HG02885 (cell line): ENCODE results near the gene PCDHGA1.
"Not testable (repeated sequence)": the region's sequence is repeated elsewhere in the genome, so short reads cannot be mapped to it uniquely, and the experiment has no call there.

Source experiments
- ATAC-seq: cut with Tn5 transposase; IDR thresholded peaks from one replicate; pipeline ENCODE4 v1.9.1; 2021; ENCODE audit warnings: mild to moderate bottlenecking; ENCODE audit not compliant: unreplicated experiment, poor library complexity

Gene PCDHGA1

DNA sequence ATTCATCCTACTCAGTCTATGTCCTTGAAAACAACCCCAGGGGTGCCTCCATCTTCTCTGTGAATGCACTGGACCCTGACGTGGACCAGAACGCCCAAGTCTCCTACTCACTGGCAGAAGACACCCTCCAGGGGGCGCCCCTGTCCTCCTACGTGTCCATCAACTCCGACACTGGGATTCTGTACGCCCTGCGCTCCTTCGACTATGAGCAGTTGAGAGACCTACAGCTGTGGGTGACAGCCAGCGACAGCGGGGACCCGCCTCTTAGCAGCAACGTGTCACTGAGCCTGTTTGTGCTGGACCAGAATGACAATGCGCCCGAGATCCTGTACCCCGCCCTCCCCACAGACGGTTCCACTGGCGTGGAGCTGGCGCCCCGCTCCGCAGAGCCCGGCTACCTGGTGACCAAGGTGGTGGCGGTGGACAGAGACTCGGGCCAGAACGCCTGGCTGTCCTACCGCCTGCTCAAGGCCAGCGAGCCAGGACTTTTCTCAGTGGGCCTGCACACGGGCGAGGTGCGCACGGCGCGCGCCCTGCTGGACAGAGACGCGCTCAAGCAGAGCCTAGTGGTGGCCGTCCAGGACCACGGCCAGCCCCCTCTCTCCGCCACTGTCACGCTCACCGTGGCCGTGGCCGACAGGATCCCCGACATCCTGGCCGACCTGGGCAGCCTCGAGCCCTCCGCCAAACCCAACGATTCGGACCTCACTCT lies 45.3 kb downstream of the PCDHGA1 start:
- ATAC-seq, result not testable (repeated sequence)

DNA sequence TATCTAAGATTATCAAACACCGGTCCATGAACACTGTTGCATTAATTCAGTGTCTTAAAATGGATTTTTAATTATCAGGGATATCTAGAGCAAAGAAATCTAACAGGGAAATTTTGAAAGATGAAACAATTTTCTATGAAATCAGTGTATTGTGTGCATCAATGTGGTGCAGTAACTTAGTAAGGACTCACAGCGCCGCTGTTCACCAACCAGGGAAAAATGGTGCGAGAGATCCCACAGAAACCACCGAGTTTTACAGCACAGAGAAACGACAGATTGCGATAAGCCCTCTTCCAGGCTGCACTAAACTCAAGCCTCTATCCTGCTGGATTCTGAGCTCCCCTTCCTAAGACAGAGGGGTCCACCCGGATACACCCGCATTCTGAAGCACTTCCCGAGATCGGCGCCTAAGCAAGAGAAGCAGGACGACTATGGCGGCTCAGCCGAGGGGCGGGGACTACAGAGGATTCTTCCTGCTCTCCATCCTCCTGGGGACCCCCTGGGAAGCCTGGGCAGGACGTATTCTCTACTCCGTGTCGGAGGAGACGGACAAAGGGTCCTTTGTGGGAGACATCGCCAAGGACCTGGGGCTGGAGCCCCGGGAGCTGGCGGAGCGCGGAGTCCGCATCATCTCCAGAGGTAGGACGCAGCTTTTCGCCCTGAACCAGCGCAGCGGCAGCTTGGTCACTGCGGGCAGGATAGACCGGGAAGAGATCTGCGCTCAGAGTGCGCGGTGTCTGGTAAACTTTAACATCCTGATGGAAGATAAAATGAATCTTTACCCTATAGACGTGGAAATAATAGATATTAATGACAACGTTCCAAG lies 52.4 kb downstream of the PCDHGA1 start, which contains the start of gene PCDHGA7:
Gene PCDHGA7 (plus strand): TSS at position 274 of the 826 bp plus-strand sequence. CDS start 158 bp downstream, at position 432.
- peak; percentile 85 for ATAC-seq

DNA sequence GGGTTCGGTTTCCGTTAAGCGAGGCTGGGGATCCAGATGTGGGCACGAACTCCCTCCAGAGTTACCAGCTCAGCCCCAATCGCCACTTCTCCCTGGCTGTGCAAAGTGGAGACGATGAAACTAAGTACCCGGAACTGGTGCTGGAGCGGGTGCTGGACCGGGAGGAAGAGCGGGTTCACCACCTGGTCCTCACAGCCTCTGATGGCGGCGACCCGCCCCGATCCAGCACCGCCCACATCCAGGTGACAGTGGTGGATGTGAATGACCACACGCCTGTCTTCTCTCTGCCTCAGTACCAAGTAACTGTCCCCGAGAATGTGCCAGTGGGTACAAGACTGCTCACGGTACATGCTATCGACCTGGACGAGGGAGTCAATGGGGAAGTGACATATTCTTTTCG lies 53.0 kb downstream of the PCDHGA1 start:
- no peak for ATAC-seq

DNA sequence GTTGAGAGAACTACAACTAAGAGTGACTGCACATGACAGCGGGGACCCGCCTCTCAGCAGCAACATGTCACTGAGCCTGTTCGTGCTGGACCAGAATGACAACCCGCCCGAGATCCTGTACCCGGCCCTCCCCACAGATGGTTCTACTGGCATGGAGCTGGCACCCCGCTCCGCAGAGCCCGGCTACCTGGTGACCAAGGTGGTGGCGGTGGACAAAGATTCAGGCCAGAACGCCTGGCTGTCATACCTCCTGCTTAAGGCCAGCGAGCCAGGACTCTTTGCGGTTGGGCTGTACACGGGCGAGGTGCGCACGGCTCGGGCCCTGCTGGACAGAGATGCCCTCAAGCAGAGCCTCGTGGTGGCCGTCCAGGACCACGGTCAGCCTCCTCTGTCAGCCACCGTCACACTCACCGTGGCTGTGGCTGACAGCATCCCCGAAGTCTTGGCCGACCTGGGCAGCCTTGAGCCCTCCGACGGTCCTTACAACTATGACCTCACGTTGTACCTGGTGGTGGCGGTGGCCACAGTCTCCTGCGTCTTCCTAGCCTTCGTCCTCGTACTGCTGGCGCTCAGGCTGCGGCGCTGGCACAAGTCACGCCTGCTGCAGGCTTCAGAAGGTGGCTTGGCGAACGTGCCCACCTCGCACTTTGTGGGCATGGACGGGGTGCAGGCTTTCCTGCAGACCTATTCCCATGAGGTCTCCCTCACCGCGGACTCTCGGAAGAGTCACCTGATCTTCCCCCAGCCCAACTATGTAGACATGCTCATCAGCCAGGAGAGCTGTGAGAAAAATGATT lies 54.4 kb downstream of the PCDHGA1 start:
- ATAC-seq, result no peak

DNA sequence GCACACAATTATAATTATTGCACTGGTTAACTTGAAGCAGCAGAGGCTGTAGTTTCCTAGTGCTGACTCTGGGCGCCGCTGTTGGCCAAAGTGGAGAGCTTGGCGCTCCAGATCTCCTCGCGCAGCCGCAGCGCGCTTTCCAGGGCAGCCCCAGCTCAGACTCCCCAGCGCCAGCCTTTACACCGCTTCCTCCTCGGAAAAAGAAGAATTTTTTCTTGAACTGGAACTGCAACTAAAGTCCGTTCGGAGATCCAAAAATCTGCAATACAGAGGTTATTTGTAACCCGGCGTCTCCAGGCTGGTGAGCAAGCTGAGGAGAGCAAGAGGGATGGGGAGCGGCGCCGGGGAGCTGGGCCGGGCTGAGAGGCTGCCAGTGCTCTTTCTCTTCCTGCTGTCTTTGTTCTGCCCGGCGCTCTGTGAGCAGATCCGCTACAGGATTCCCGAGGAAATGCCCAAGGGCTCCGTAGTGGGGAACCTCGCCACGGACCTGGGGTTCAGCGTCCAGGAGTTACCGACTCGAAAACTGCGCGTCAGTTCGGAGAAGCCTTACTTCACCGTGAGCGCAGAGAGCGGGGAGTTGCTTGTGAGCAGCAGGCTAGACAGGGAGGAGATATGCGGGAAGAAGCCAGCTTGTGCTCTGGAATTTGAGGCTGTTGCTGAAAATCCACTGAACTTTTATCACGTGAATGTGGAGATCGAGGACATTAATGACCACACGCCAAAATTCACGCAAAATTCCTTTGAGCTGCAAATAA lies 57.4 kb downstream of the PCDHGA1 start, which contains the start of gene PCDHGB4:
Gene PCDHGB4 (plus strand): TSS at position 142 of the 755 bp plus-strand sequence. CDS start 187 bp downstream, at position 329.
- ATAC-seq, result peak; percentile 79

DNA sequence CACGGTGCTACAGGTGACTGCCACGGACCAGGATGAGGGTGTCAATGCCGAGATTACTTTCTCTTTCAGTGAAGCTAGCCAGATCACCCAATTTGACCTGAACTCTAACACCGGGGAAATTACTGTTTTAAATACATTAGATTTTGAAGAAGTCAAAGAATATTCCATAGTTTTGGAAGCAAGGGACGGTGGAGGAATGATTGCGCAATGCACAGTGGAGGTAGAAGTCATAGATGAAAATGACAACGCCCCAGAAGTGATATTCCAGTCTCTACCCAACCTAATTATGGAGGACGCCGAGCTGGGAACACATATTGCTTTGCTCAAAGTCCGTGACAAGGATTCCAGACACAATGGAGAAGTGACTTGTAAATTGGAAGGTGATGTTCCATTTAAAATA lies 58.3 kb downstream of the PCDHGA1 start:
- ATAC-seq, result no peak

DNA sequence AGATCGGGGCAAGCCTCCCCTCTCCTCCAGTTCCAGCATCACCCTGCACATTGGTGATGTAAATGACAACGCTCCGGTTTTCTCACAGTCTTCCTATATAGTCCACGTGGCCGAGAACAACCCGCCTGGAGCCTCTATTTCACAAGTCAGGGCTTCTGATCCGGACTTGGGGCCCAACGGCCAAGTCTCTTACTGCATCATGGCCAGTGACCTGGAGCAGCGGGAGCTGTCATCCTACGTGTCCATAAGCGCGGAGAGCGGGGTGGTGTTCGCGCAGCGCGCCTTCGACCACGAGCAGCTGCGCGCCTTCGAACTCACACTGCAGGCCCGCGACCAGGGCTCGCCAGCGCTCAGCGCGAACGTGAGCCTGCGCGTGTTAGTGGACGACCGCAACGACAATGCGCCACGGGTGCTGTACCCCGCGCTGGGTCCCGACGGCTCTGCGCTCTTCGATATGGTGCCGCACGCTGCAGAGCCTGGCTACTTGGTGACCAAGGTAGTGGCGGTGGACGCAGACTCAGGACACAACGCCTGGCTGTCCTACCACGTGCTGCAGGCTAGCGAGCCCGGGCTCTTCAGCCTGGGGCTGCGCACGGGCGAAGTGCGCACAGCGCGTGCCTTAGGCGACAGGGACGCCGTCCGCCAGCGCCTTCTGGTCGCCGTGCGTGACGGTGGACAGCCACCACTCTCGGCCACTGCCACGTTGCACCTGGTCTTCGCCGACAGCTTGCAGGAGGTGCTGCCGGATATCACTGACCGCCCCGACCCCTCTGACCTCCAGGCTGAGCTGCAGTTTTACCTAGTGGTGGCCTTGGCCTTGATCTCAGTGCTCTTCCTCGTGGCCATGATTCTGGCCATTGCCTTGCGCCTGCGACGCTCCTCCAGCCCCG lies 59.1 kb downstream of the PCDHGA1 start:
- ATAC-seq, result no peak

DNA sequence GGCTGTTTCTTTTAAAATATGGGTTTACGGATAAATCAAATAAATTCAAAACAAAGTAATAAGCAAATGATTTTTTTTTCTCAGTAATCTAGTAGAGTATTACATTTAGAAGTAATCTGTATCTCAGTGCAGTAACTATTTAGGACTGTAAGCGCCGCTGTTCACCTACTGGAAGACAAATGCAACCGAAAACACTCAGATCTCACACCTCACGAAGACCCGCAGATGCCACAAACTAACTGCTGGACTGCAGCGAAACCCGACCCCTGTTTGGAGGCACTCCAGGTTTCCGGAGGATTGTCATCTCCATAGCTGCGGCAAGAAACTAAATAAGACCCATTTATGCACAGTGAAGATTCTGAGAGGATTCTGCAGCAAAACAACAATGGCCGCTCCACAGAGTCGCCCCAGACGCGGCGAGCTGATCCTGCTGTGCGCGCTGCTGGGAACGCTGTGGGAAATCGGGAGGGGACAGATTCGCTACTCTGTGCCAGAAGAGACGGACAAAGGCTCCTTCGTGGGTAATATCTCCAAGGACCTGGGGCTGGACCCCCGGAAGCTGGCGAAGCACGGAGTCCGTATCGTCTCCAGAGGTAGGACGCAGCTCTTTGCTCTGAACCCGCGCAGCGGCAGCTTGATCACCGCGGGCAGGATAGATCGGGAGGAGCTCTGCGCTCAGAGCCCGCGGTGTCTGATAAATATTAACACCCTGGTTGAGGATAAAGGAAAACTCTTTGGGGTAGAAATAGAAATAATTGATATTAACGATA lies 62.3 kb downstream of the PCDHGA1 start, which contains the start of gene PCDHGA8:
Gene PCDHGA8 (plus strand): TSS at position 205 of the 770 bp plus-strand sequence. CDS start 181 bp downstream, at position 386.
- ATAC-seq, result no peak

DNA sequence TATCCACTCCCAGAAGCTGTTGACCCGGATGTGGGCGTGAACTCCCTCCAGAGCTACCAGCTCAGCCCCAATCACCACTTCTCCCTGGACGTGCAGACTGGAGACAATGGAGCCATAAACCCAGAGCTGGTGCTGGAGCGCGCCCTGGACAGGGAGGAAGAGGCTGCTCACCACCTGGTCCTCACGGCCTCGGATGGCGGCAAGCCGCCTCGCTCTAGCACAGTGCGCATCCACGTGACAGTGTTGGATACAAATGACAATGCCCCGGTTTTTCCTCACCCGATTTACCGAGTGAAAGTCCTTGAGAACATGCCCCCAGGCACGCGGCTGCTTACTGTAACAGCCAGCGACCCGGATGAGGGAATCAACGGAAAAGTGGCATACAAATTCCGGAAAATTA lies 63.0 kb downstream of the PCDHGA1 start:
- ATAC-seq, result no peak

DNA sequence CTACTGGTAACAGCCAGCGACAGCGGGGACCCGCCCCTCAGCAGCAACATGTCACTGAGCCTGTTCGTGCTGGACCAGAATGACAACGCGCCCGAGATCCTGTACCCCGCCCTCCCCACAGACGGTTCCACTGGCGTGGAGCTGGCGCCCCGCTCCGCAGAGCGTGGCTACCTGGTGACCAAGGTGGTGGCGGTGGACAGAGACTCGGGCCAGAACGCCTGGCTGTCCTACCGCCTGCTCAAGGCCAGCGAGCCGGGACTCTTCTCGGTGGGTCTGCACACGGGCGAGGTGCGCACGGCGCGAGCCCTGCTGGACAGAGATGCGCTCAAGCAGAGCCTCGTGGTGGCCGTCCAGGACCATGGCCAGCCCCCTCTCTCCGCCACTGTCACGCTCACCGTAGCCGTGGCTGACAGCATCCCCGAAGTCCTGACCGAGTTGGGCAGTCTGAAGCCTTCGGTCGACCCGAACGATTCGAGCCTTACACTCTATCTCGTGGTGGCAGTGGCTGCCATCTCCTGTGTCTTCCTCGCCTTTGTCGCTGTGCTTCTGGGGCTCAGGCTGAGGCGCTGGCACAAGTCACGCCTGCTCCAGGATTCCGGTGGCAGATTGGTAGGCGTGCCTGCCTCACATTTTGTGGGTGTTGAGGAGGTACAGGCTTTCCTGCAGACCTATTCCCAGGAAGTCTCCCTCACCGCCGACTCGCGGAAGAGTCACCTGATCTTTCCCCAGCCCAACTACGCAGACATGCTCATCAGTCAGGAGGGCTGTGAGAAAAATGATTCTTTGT lies 64.3 kb downstream of the PCDHGA1 start:
- not testable (repeated sequence) for ATAC-seq

DNA sequence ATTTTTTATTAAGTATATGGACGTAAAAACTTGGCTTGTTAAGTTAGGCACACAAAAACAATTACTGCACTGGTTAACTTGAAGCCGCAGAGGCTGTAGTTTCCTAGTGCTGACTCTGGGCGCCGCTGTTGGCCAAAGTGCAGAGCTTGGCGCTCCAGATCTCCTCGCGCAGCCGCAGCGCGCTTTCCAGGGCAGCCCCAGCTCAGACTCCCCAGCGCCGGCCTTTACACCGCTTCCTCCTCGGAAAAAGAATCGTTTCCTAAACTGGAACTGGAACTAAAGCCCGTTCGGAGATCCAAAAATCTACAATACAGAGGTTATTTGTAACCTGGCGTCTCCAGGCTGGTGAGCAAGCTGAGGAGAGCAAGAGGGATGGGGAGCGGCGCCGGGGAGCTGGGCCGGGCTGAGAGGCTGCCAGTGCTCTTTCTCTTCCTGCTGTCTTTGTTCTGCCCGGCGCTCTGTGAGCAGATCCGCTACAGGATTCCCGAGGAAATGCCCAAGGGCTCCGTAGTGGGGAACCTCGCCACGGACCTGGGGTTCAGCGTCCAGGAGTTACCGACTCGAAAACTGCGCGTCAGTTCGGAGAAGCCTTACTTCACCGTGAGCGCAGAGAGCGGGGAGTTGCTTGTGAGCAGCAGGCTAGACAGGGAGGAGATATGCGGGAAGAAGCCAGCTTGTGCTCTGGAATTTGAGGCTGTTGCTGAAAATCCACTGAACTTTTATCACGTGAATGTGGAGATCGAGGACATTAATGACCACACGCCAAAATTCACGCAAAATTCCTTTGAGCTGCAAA lies 67.6 kb downstream of the PCDHGA1 start, which contains the start of gene PCDHGB5:
Gene PCDHGB5 (plus strand): TSS at position 192 of the 796 bp plus-strand sequence. CDS start 181 bp downstream, at position 373.
- peak; percentile 100 for ATAC-seq

DNA sequence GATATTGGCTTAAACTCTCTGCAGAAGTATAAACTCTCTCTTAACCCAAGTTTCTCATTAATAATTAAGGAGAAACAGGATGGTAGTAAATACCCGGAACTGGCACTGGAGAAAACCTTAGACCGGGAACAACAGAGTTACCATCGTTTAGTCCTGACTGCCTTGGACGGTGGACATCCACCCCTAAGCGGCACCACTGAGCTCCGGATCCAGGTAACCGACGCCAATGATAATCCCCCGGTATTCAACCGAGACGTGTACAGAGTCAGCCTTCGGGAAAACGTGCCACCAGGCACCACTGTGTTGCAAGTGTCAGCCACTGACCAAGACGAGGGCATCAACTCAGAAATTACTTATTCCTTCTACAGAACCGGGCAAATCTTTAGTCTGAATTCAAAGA lies 68.3 kb downstream of the PCDHGA1 start:
- no peak for ATAC-seq

DNA sequence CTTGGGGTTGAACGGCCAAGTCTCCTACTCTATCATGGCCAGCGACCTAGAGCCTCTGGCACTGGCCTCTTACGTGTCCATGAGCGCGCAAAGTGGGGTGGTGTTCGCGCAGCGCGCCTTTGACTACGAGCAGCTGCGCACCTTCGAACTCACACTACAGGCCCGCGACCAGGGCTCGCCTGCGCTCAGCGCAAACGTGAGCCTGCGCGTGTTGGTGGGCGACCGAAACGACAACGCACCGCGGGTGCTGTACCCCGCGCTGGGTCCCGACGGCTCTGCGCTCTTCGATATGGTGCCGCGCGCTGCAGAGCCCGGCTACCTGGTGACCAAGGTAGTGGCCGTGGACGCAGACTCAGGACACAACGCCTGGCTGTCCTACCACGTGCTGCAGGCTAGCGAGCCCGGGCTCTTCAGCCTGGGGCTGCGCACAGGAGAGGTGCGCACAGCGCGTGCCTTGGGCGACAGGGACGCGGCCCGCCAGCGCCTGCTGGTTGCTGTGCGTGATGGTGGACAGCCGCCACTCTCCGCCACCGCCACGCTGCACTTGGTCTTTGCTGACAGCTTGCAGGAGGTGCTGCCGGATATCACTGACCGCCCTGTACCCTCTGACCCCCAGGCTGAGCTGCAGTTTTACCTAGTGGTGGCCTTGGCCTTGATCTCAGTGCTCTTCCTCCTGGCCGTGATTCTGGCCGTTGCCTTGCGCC lies 69.4 kb downstream of the PCDHGA1 start:
- ATAC-seq, result no peak

DNA sequence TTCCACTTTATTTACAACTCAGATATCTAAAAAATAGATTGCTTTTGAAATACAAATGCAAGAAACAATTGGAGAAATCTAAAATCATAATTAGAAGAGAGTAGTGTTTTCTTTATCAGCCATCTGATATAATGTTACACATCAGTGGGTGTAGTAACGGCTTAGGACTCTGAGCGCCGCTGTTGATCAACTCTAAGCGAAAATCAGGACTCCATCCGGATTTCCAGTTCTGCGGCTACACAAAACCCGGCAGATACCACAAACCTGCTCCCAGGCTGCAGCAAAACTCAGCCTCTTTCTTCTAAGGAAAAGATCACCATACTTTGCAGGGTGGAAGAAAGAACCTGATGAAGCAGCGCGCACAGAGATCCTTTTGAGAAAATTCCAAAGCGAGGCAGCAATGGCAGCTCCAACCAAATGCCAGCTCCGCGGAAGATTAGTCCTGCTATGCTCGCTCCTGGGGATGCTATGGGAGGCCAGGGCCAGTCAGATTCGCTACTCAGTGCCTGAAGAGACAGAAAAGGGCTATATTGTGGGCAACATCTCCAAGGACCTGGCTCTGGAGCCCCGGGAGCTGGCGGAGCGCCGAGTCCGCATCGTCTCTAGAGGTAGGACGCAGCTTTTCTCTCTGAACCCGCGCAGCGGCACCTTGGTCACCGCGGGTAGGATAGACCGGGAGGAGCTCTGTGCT lies 72.4 kb downstream of the PCDHGA1 start, which contains the start of gene PCDHGA9:
Gene PCDHGA9 (plus strand): TSS at position 226 of the 691 bp plus-strand sequence. CDS start 175 bp downstream, at position 401.
- ATAC-seq, result no peak

DNA sequence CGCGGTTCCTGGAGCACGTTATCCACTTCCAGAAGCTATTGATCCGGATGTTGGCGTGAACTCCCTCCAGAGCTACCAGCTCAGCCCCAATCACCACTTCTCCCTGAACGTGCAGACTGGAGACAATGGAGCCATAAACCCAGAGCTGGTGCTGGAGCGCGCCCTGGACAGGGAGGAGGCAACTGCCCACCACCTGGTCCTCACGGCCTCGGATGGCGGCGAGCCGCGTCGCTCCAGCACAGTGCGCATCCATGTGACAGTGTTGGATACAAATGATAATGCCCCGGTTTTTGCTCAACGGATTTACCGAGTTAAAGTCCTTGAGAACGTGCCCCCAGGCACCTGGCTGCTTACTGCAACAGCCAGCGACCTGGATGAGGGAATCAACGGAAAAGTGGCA lies 73.1 kb downstream of the PCDHGA1 start:
- ATAC-seq, result no peak
